SJSA1 (cell line): Measurements from ENCODE around the gene BPHL. TPM values are rescaled to one million over a fixed set of nuclear protein-coding genes. Genes with fewer than 3 reads are reported as not detected.
"Not testable (repeated sequence)": the region's sequence is repeated elsewhere in the genome, so short reads cannot be mapped to it uniquely, and the experiment has no call there.

Source experiments
- DNase-seq, 2 experiments: peaks; one replicate each; pipeline ENCODE4 v3.0.0-alpha.2; 2015 to 2020; ENCODE audit warnings: low spot score in 2 of 2, low read depth in 1 of 2
- H3K27ac ChIP-seq: fragments of 250-450 bp; sonication (Bioruptor Pico); 2 replicates; pipeline ENCODE4 v1.5.1; 2020; ENCODE audit warnings: mild to moderate bottlenecking, moderate library complexity
- H3K27me3 ChIP-seq: fragments of 250-450 bp; sonication (Bioruptor Pico); replicated peaks from 2 replicates; pipeline ENCODE4 v1.5.1; 2020; ENCODE audit warnings: mild to moderate bottlenecking, moderate library complexity
- H3K36me3 ChIP-seq: fragments of 250-450 bp; sonication (Bioruptor Pico); 2 replicates; pipeline ENCODE4 v1.5.1; 2020; ENCODE audit warnings: mild to moderate bottlenecking
- H3K4me1 ChIP-seq: fragments of 250-450 bp; sonication (Bioruptor Pico); replicated peaks from 2 replicates; pipeline ENCODE4 v1.6.1; 2021; ENCODE audit warnings: mild to moderate bottlenecking
- H3K4me3 ChIP-seq: fragments of 250-450 bp; sonication (Bioruptor Pico); 2 replicates; pipeline ENCODE4 v1.5.1; 2020; ENCODE audit warnings: mild to moderate bottlenecking
- H3K9me3 ChIP-seq: fragments of 250-450 bp; sonication (Bioruptor Pico); replicated peaks from 2 replicates; pipeline ENCODE4 v1.5.1; 2020; ENCODE audit warnings: mild to moderate bottlenecking
- total RNA-seq: library from RNA; depleted of rRNA; stranded (reverse); fragments of >200 nt; shearing (Covaris generic); gene quantifications from 2 replicates; pipeline ENCODE4 v1.2.3, GENCODE V29; 2014

The BPHL gene
- total RNA-seq, 1 experiment from 2014 or later = 16.8 TPM

DNA sequence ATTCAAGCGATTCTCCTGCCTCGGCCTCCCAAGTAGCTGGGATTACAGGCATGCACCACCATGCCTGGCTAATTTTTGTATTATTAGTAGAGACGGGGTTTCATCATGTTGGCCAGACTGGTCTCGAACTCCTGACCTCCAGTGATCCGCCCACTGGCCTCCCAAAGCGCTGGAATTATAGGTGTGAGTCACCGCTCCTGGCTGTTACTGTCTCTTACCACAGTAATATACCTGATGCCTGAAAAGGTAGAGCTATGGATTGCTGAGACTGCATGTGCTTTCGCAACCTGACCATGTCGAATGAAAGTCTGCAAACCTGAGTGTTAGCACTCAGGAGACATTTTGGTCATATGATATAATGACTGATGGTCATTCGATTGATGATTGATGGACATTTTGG is 70.7 kb downstream of the BPHL start:
- H3K27me3 ChIP-seq, H3K36me3 ChIP-seq, H3K27ac ChIP-seq, DNase-seq, H3K4me1 ChIP-seq, H3K9me3 ChIP-seq, H3K4me3 ChIP-seq: not testable (repeated sequence)

DNA sequence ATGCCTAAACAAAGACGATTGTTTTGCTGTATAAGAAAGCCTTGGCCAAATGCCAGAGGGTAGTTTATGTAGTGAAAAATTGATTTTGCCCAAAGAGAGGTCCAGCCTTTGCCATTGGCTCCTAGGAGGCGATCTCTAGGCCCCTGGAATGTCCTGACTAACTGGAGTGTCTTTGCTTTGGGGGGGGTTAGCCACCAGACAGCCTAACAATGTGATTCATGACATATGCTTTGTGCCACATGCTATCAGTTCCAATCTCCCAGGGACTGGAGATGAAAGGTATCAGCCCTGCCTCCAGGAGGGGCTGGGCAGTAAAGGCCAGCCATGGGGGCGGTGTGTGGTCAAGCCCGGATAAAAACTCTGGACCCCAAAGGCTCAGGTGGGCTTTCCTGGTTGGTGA is 71.5 kb downstream of the BPHL start:
- H3K27ac ChIP-seq = no peak overlapping the region
- H3K9me3 ChIP-seq = no peaks in the 10 kb centered on the region; the same call in 1 of the 2 replicates
- no peaks in the 10 kb centered on the region for H3K27me3 ChIP-seq
- H3K36me3 ChIP-seq = no peaks in the 10 kb centered on the region
- no peak for DNase-seq
- H3K4me3 ChIP-seq = no peak overlapping the region
- no peaks in the 10 kb centered on the region for H3K4me1 ChIP-seq

DNA sequence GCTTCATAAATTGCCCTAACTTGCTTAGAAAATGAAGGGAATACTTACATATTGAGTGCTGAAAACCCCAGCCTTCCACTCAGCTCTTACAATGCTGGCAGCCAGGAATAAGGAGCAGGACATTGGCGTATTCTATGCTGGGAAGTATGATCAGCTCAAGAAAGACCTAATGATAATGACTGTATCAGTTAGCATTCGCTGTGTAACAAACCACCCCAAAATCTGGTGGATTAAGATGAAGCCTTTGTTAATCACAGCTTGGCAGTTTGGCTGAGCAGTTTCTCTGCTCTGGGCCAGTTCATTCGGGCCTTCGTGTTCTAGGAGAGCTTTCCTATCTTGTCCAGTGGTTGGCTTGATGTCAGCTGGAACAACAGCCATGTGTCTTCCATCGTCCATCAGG is 72.3 kb downstream of the BPHL start:
- H3K9me3 ChIP-seq = no peaks in the 10 kb centered on the region; the same call in 1 of the 2 replicates
- no peaks in the 10 kb centered on the region for H3K36me3 ChIP-seq

DNA sequence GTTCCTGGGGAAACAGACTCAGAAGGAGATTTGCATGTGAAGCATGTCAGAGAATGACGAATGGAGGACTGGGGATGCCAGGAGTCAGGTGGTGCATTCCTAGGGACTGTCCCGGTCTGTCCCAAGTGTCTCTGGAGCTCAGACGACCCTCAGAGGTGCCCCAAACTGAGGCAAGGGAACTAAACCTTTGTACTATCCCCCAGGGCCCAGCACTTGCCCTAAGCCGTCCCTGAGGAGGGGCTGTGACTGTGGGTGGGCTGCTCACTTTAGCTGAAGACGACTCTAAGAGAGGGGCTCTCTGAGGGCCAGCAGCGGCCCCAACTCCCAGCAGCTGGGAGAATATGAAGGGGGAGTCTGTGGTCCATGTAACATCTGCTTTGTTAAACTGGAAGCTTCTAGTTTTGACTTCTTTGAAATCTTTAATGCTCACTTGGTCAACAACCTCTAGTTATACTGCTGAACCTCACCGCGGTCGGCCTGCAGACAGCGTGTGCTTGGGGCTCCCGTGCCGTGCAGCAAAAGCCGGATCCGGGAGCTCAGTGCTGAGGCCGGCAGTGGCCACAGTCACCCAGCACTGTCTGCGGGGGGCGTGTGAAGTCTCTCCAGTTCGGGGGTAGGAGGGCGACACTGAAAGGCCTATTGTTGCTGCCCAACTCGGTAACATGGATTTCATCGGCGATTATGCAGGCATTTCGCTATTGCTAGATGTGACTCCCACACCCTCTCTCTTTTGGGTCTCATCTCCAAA is 74.8 kb downstream of the BPHL start:
- Histone ChIP-seq H3K9me3 (no peaks in the 10 kb centered on the region), H3K27ac (no peak overlapping the region), H3K4me1 (no peaks in the 10 kb centered on the region), H3K4me3 (no peak overlapping the region), H3K27me3 (no peaks in the 10 kb centered on the region), H3K36me3 (no peaks in the 10 kb centered on the region)
- no peak for DNase-seq

More for the DNA sequence above, 72.3 kb downstream of the BPHL start:
- no peaks in the 10 kb centered on the region for H3K27me3 ChIP-seq
- no peak overlapping the region for H3K4me3 ChIP-seq
- DNase-seq = no peak
- H3K27ac ChIP-seq = no peak overlapping the region
- H3K4me1 ChIP-seq = no peaks in the 10 kb centered on the region

DNA sequence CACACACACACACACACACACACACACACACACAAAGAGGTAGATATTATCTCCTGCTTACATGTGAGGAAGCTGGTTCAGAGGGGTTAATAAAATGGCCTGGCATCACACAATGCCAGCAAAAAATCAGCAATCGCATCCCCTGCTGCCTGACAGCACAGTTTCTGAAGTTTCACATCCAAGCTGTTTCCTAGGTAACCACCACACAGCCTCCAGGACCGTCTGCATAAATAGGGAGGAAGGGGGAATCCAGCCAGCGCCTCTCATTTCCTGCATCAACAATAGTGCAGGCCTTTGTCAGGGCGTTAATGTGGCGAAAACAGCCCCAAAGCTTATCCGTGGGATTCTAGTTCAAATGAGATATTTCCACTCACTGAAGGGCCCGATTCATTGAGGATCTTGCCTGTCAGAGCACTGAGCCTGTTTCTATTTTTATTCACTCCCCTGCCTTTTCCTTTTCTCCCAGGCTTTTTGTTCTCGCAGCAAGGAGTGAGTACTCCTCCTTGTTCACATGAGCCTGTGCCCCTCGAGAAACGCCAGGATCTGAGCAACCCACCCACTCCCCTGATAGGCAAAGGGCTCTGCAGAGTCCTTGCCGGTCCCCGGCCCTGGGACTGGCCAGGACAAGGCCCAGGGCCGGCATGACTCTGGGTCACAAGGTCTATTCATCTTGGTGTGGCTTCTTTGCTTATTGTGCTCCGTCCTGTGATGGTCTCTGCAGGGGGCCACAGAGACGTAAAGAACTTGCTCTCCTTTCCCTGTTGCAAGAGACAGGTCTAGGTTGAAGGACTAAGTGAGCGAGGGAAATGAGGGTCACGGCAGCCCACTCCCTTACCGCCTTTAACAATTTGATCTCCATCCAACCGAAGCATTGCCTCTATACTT is 76.3 kb downstream of the BPHL start:
- Histone ChIP-seq H3K27me3 (no peaks in the 10 kb centered on the region), H3K4me3 (no peak overlapping the region), H3K36me3 (no peaks in the 10 kb centered on the region), H3K9me3 (no peaks in the 10 kb centered on the region), H3K27ac (no peak overlapping the region), H3K4me1 (no peaks in the 10 kb centered on the region)
- no peak for DNase-seq

DNA sequence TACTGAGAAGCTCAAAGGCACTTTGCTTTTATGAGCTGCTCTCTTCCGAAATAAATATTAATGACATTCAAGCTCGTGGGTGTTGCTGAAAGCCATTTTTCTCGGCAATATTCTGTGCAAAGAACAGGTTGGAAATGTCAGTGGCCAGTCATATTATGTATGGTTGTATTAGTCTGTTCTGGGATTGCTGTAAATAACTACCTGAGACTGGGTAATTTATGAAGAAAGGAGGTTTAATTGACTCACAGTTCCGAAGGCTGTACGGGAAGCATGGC is 76.8 kb downstream of the BPHL start:
- no peaks in the 10 kb centered on the region for H3K27me3 ChIP-seq
- H3K36me3 ChIP-seq = no peaks in the 10 kb centered on the region
- DNase-seq = no peak
- no peak overlapping the region for H3K27ac ChIP-seq
- H3K9me3 ChIP-seq = no peaks in the 10 kb centered on the region
- H3K4me3 ChIP-seq = no peak overlapping the region
- no peaks in the 10 kb centered on the region for H3K4me1 ChIP-seq

DNA sequence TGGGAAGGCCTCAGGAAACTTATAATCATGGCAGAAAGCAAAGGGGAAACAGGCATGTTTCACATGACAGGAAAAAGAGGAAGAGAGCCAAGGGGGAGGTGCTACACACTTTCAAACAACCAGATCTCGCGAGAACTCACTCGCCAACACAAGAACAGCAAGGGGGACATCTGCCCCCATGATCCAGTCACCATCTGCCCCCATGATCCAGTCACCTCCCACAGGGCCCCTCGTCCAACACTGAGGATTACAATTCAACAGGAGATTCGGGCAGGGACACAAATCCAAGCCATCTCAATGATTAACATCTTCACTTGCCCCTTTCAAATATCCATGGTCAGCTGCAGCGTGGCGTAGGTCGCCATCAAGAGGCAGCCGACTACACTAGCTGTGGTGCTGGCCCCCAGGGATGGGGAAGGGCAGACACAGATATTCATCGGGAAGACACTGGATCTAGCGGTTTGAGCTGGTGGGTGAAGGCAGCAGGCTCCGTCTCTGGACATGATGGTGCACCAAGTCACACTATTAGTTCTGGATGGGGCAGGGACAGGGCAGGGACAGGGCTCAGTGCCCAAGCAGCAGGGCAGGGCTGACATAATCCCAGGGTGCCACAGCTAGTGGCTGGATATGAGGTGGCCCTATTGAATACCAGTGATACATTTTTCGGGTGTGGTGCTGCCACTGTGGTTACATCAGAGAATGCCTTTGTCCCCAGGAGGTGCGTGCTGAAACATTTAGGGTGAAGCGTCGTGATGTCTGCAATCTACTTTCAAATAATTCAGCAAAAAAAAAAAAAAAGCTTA is 77.4 kb downstream of the BPHL start:
- H3K9me3 ChIP-seq = no peaks in the 10 kb centered on the region
- no peak overlapping the region for H3K4me3 ChIP-seq
- no peaks in the 10 kb centered on the region for H3K4me1 ChIP-seq
- H3K27me3 ChIP-seq = no peaks in the 10 kb centered on the region
- no peak for DNase-seq
- no peaks in the 10 kb centered on the region for H3K36me3 ChIP-seq
- H3K27ac ChIP-seq = no peak overlapping the region

DNA sequence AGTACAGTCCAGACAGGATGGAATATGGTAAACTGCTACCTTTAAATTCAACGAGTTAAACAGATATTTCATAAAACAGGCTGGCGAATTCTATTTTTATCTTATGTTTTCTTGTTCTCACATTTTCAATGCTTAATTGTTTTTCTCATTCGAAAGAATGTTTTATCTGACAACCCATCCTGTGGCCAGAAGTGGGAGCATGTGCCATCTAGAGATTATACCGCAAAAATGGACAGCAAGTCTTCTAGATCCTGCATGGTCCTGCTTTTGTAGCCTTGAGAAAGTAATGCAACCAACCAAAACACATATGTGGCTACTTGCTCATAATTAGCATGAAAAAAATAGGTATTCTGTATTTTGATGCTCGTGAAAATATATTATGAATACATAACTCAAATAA is 78.3 kb downstream of the BPHL start:
- H3K4me1 ChIP-seq = no peaks in the 10 kb centered on the region
- no peaks in the 10 kb centered on the region for H3K9me3 ChIP-seq
- H3K4me3 ChIP-seq = no peak overlapping the region
- no peak for DNase-seq
- no peaks in the 10 kb centered on the region for H3K36me3 ChIP-seq
- no peaks in the 10 kb centered on the region for H3K27me3 ChIP-seq
- H3K27ac ChIP-seq = no peak overlapping the region

DNA sequence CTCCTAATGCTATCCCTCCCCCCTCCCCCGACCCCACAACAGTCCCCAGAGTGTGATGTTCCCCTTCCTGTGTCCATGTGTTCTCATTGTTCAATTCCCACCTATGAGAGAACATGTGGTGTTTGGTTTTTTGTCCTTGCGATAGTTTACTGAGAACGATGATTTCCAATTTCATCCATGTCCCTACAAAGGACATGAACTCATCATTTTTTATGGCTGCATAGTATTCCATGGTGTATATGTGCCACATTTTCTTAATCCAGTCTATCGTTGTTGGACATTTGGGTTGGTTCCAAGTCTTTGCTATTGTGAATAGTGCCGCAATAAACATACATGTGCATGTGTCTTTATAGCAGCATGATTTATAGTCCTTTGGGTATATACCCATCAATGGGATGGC is 79.2 kb downstream of the BPHL start:
- not testable (repeated sequence) for H3K4me3 ChIP-seq, H3K27ac ChIP-seq, DNase-seq

DNA sequence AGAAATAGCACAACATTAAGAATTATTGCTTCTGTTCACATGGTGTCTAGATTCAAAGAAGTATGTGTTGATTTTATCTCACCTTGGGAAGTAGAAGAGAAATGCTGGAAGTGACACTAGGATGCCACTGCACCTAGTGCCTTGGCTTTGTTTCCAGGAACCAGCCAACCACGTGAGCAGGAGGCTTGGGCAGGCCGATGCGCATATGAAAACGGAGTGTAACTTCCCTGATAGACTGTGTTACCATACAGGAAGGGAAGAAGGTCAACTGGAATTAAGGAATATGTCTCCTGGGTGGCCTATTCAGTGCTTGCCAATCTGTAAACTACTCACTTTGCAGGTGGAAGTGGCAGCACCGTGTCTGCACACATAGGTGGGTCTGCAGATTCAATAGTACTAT is 80.9 kb downstream of the BPHL start:
- H3K27me3 ChIP-seq = no peaks in the 10 kb centered on the region
- H3K27ac ChIP-seq = no peak overlapping the region
- H3K4me3 ChIP-seq = no peak overlapping the region
- no peaks in the 10 kb centered on the region for H3K9me3 ChIP-seq
- H3K36me3 ChIP-seq = no peaks in the 10 kb centered on the region
- no peaks in the 10 kb centered on the region for H3K4me1 ChIP-seq
- no peak for DNase-seq

More for the DNA sequence above, 79.2 kb downstream of the BPHL start:
- H3K36me3 ChIP-seq, H3K4me1 ChIP-seq, H3K27me3 ChIP-seq, H3K9me3 ChIP-seq: not testable (repeated sequence)

DNA sequence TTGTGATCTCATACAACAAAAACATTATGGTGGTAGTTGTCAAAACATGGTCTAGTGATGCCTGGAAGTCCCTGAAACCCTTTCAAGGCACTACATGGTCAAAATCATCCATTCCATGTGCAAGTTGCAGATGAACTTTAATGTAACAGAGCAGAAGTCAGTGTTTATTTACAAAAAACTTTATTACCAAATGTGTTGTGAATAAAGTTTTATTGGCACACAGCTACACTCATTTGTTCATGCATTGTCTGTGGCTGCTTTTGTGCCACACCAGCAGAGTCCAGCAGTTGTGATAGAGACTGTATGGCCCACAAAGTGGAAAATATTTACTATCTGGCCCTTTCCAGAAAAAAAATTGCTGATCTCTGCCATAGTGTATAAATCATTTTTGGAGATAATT is 82.2 kb downstream of the BPHL start:
- Histone ChIP-seq H3K4me3 (no peak overlapping the region), H3K27ac (no peak overlapping the region), H3K36me3 (no peaks in the 10 kb centered on the region), H3K9me3 (no peaks in the 10 kb centered on the region), H3K4me1 (no peaks in the 10 kb centered on the region), H3K27me3 (no peaks in the 10 kb centered on the region)
- DNase-seq = no peak

DNA sequence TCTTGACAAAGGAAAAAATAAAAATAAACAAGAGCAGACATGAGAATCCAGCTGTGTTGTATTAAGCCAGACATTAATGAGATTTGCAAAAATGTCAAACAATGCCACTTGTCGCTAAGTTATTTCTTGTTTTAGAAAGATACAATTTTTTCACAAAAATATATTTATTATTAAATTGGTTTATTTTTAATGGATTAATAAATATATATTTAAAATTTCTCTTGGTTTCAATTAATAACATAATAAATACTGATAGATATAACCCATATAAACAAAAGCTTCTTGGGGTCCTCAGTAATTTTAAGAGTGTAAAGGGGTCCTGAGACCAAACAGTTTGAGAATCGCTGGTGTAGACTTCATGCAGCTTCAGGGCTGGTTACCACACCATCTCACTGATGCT is 82.9 kb downstream of the BPHL start:
- DNase-seq = no peak
- Histone ChIP-seq H3K9me3 (no peaks in the 10 kb centered on the region), H3K4me3 (no peak overlapping the region), H3K36me3 (no peaks in the 10 kb centered on the region), H3K27ac (no peak overlapping the region), H3K4me1 (no peaks in the 10 kb centered on the region), H3K27me3 (no peaks in the 10 kb centered on the region)
